Measurements from ENCODE around the gene RBM39. TPM values are rescaled to one million over a fixed set of nuclear protein-coding genes. Genes with fewer than 3 reads are reported as not detected.

RBM39 gene
- total and polyA plus RNA-seq, 2 of the 13 experiments (the other 11 are each of a cell fraction or from before 2014, with no cell fraction given): 788 to 920 TPM

DNA sequence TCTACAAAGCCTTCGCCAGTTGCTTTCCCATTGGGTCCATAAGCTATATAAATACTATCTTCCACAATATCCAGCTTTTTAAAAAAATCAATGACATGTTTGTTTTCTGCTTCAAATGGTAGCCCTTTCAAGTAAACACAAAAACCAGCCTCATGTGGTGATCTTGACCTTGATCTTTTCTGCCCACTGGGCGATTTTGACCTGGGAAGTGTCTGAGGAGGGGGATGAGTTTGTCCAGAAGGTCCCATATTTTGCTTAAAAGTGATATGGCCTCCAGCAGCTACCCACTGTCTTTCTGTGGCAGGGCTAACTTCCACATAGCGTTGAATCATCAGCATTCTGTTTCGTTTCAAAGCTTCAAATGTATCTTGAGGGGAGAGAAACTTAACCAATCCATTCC, 88.2 kb downstream of the RBM39 start (continued):
- TF ChIP-seq, protein P1, sequence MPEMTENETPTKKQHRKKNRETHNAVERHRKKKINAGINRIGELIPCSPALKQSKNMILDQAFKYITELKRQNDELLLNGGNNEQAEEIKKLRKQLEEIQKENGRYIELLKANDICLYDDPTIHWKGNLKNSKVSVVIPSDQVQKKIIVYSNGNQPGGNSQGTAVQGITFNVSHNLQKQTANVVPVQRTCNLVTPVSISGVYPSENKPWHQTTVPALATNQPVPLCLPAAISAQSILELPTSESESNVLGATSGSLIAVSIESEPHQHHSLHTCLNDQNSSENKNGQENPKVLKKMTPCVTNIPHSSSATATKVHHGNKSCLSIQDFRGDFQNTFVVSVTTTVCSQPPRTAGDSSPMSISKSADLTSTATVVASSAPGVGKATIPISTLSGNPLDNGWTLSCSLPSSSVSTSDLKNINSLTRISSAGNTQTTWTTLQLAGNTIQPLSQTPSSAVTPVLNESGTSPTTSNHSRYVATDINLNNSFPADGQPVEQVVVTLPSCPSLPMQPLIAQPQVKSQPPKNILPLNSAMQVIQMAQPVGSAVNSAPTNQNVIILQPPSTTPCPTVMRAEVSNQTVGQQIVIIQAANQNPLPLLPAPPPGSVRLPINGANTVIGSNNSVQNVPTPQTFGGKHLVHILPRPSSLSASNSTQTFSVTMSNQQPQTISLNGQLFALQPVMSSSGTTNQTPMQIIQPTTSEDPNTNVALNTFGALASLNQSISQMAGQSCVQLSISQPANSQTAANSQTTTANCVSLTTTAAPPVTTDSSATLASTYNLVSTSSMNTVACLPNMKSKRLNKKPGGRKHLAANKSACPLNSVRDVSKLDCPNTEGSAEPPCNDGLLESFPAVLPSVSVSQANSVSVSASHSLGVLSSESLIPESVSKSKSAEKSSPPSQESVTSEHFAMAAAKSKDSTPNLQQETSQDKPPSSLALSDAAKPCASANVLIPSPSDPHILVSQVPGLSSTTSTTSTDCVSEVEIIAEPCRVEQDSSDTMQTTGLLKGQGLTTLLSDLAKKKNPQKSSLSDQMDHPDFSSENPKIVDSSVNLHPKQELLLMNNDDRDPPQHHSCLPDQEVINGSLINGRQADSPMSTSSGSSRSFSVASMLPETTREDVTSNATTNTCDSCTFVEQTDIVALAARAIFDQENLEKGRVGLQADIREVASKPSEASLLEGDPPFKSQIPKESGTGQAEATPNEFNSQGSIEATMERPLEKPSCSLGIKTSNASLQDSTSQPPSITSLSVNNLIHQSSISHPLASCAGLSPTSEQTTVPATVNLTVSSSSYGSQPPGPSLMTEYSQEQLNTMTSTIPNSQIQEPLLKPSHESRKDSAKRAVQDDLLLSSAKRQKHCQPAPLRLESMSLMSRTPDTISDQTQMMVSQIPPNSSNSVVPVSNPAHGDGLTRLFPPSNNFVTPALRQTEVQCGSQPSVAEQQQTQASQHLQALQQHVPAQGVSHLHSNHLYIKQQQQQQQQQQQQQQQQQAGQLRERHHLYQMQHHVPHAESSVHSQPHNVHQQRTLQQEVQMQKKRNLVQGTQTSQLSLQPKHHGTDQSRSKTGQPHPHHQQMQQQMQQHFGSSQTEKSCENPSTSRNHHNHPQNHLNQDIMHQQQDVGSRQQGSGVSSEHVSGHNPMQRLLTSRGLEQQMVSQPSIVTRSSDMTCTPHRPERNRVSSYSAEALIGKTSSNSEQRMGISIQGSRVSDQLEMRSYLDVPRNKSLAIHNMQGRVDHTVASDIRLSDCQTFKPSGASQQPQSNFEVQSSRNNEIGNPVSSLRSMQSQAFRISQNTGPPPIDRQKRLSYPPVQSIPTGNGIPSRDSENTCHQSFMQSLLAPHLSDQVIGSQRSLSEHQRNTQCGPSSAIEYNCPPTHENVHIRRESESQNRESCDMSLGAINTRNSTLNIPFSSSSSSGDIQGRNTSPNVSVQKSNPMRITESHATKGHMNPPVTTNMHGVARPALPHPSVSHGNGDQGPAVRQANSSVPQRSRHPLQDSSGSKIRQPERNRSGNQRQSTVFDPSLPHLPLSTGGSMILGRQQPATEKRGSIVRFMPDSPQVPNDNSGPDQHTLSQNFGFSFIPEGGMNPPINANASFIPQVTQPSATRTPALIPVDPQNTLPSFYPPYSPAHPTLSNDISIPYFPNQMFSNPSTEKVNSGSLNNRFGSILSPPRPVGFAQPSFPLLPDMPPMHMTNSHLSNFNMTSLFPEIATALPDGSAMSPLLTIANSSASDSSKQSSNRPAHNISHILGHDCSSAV (CRISPR knock-in tag; IDR thresholded peaks at IDR 0.05; ENCODE audit: borderline replicate concordance): no peak
- TF ChIP-seq, protein P2, sequence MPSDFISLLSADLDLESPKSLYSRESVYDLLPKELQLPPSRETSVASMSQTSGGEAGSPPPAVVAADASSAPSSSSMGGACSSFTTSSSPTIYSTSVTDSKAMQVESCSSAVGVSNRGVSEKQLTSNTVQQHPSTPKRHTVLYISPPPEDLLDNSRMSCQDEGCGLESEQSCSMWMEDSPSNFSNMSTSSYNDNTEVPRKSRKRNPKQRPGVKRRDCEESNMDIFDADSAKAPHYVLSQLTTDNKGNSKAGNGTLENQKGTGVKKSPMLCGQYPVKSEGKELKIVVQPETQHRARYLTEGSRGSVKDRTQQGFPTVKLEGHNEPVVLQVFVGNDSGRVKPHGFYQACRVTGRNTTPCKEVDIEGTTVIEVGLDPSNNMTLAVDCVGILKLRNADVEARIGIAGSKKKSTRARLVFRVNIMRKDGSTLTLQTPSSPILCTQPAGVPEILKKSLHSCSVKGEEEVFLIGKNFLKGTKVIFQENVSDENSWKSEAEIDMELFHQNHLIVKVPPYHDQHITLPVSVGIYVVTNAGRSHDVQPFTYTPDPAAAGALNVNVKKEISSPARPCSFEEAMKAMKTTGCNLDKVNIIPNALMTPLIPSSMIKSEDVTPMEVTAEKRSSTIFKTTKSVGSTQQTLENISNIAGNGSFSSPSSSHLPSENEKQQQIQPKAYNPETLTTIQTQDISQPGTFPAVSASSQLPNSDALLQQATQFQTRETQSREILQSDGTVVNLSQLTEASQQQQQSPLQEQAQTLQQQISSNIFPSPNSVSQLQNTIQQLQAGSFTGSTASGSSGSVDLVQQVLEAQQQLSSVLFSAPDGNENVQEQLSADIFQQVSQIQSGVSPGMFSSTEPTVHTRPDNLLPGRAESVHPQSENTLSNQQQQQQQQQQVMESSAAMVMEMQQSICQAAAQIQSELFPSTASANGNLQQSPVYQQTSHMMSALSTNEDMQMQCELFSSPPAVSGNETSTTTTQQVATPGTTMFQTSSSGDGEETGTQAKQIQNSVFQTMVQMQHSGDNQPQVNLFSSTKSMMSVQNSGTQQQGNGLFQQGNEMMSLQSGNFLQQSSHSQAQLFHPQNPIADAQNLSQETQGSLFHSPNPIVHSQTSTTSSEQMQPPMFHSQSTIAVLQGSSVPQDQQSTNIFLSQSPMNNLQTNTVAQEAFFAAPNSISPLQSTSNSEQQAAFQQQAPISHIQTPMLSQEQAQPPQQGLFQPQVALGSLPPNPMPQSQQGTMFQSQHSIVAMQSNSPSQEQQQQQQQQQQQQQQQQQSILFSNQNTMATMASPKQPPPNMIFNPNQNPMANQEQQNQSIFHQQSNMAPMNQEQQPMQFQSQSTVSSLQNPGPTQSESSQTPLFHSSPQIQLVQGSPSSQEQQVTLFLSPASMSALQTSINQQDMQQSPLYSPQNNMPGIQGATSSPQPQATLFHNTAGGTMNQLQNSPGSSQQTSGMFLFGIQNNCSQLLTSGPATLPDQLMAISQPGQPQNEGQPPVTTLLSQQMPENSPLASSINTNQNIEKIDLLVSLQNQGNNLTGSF (CRISPR knock-in tag; IDR thresholded peaks at IDR 0.05): no peak

Small RNA genes within 50 kb of the gene (small RNA-seq; reads per million reads assigned to genes)
- gene RF00026 (ENCODE audit: insufficient read depth in 2 of 3, insufficient read length in 3 of 3, low read depth in 2 of 3, low replicate concordance in 1 of 3): 0 reads per million in 3 experiments

Other genes with a start within 250 kb of the RBM39 start
- not detected in 2 replicates for gene C20orf173, start 212.6 kb downstream of the RBM39 start, total RNA-seq (2016; rRNA removed; fragmentation: Illumina TruSeq; extraction: Trizol)
- gene C20orf173, start 212.6 kb downstream of the RBM39 start, polyA plus RNA-seq (2011; rRNA removed): not detected in 2 replicates
- gene ERGIC3, start 200.2 kb downstream of the RBM39 start, total RNA-seq (2016; rRNA removed; fragmentation: Illumina TruSeq; extraction: Trizol): 224 and 407 TPM in 2 replicates
- gene ERGIC3, start 200.2 kb downstream of the RBM39 start, polyA plus RNA-seq (2011; rRNA removed): 610 and 670 TPM in 2 replicates
- gene SPAG4, start 126.4 kb downstream of the RBM39 start, total RNA-seq (2016; rRNA removed; fragmentation: Illumina TruSeq; extraction: Trizol): 2.5 and 5.8 TPM in 2 replicates
- 137 and 149 TPM in 2 replicates for gene SPAG4, start 126.4 kb downstream of the RBM39 start, polyA plus RNA-seq (2011; rRNA removed)
- gene CPNE1, start 77.4 kb downstream of the RBM39 start, total RNA-seq (2016; rRNA removed; fragmentation: Illumina TruSeq; extraction: Trizol): 431 and 439 TPM in 2 replicates
- 369 and 408 TPM in 2 replicates for gene CPNE1, start 77.4 kb downstream of the RBM39 start, polyA plus RNA-seq (2011; rRNA removed)
- gene RBM12, start 77.4 kb downstream of the RBM39 start, total RNA-seq (2016; rRNA removed; fragmentation: Illumina TruSeq; extraction: Trizol): 104 and 111 TPM in 2 replicates
- 84.9 and 97.9 TPM in 2 replicates for gene RBM12, start 77.4 kb downstream of the RBM39 start, polyA plus RNA-seq (2011; rRNA removed)
- gene NFS1, start 42.9 kb downstream of the RBM39 start, total RNA-seq (2016; rRNA removed; fragmentation: Illumina TruSeq; extraction: Trizol): 88.1 and 94.4 TPM in 2 replicates
- gene NFS1, start 42.9 kb downstream of the RBM39 start, polyA plus RNA-seq (2011; rRNA removed): 61.8 and 65.9 TPM in 2 replicates
- 636 and 726 TPM in 2 replicates for gene ROMO1, start 42.9 kb downstream of the RBM39 start, total RNA-seq (2016; rRNA removed; fragmentation: Illumina TruSeq; extraction: Trizol)
- 688 and 755 TPM in 2 replicates for gene ROMO1, start 42.9 kb downstream of the RBM39 start, polyA plus RNA-seq (2011; rRNA removed)
- 34.1 and 43.3 TPM in 2 replicates for gene PHF20, start 29.8 kb upstream of the RBM39 start, total RNA-seq (2016; rRNA removed; fragmentation: Illumina TruSeq; extraction: Trizol)
- 18.5 and 22.8 TPM in 2 replicates for gene PHF20, start 29.8 kb upstream of the RBM39 start, polyA plus RNA-seq (2011; rRNA removed)
- gene SCAND1, start 212.2 kb upstream of the RBM39 start, total RNA-seq (2016; rRNA removed; fragmentation: Illumina TruSeq; extraction: Trizol): 86.3 and 109 TPM in 2 replicates
- 19.3 and 25.5 TPM in 2 replicates for gene SCAND1, start 212.2 kb upstream of the RBM39 start, polyA plus RNA-seq (2011; rRNA removed)
- gene CNBD2, start 226.3 kb upstream of the RBM39 start, total RNA-seq (2016; rRNA removed; fragmentation: Illumina TruSeq; extraction: Trizol): 12.4 and 13.8 TPM in 2 replicates
- 22.8 and 23.4 TPM in 2 replicates for gene CNBD2, start 226.3 kb upstream of the RBM39 start, polyA plus RNA-seq (2011; rRNA removed)